ENCODE results near the gene TSC22D1. TPM values are rescaled to one million over a fixed set of nuclear protein-coding genes. Genes with fewer than 3 reads are reported as not detected.
"Not testable (repeated sequence)": the region's sequence is repeated elsewhere in the genome, so short reads cannot be mapped to it uniquely, and the experiment has no call there.

The TSC22D1 gene
- total RNA-seq, 1 donor from 2014 or later, result 70.8 TPM

DNA sequence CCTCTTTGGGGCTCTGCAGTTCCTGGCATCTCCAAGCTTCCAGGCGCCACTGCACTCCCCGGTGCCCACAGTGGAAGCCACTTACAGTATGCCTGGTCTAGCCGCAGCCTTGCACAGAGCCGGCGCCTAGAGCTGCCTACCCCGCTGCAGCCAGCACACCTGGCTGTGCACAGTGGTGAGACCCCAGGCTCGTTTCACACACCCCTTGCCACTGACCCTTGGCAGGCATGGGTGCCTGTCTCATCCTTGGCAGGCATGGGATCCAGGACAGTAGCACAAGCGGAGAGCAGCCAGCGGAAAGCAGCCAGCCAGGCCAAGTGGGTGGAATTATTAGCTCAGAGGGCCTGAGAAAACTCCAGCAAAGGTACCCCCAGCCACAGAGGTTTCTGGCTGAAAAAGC lies 116.5 kb downstream of the TSC22D1 start:
- DNase-seq (ENCODE audit: low read depth) (no peak), FAIRE-seq (no peak)
- Histone ChIP-seq H3K4me3 (ENCODE audit: low read depth, low read length) (no peak overlapping the region), H3K36me3 (ENCODE audit: control insufficient read depth, insufficient read depth, low read length) (peaks cover 3% of the 10 kb centered on the region), H3K27me3 (ENCODE audit: control insufficient read depth, insufficient read depth, low read length) (no peaks in the 10 kb centered on the region)
- TF ChIP-seq, protein P1, sequence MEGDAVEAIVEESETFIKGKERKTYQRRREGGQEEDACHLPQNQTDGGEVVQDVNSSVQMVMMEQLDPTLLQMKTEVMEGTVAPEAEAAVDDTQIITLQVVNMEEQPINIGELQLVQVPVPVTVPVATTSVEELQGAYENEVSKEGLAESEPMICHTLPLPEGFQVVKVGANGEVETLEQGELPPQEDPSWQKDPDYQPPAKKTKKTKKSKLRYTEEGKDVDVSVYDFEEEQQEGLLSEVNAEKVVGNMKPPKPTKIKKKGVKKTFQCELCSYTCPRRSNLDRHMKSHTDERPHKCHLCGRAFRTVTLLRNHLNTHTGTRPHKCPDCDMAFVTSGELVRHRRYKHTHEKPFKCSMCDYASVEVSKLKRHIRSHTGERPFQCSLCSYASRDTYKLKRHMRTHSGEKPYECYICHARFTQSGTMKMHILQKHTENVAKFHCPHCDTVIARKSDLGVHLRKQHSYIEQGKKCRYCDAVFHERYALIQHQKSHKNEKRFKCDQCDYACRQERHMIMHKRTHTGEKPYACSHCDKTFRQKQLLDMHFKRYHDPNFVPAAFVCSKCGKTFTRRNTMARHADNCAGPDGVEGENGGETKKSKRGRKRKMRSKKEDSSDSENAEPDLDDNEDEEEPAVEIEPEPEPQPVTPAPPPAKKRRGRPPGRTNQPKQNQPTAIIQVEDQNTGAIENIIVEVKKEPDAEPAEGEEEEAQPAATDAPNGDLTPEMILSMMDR (IDR thresholded peaks at IDR 0.05; ENCODE audit: insufficient read depth, low read length, severe bottlenecking), result no peak

DNA sequence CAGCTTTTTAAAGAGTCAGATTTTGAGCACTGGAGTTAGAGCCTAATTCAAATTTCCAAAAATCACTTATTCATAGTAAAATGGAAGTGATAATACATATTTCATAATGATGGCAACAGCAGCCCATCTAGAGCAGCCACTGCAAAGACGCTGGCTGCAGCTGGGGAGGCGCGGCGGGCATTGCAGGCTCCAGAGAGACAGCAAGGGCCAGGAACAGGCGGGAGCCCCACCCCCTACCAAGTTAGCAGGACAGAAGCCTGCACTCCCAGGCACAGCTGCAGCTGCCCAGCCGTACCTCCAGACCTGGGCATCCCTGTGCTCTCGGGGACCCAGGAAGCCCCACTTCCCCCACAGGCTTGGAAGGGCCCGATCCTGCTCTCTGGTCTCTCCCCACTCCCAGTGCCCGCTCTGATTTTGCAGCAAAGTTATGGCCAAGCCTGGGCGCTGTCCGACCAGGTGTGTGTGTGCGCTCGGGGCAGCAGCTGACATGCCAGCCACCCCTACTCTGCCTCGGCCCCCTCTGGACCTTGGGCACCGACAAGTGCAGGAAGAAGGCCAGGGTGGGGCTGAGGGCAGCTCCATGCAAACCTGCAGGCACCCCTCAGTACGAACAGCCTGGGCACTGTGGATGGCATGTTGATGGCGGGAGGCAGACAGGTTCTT lies 117.7 kb downstream of the TSC22D1 start:
- no peak for FAIRE-seq
- TF ChIP-seq, protein P1 (IDR thresholded peaks at IDR 0.05; ENCODE audit: insufficient read depth, low read length, severe bottlenecking), result no peak

DNA sequence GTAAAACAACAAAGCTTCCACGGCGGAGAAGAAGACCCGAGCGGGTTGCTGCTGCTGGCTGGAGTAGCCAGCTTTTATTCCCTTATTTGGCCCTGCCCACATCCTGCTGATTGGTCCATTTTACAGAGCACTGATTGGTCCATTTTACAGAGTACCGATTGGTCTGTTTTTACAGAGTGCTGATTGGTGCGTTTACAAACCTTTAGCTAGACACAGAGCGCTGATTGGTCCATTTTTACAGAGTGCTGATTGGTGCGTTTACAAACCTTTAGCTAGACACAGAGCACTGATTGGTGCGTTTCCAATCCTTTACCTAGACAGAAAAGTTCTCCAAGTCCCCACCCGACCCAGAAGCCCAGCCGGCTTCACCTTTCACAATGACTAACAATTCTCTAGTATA lies 119.9 kb downstream of the TSC22D1 start:
- not testable (repeated sequence) for H3K4me3 ChIP-seq (ENCODE audit: low read depth, low read length); H3K27me3 ChIP-seq (ENCODE audit: control insufficient read depth, insufficient read depth, low read length); H3K36me3 ChIP-seq (ENCODE audit: control insufficient read depth, insufficient read depth, low read length); DNase-seq (ENCODE audit: low read depth); FAIRE-seq

More for the DNA sequence above, 117.7 kb downstream of the TSC22D1 start:
- Histone ChIP-seq H3K27me3 (ENCODE audit: control insufficient read depth, insufficient read depth, low read length) (no peaks in the 10 kb centered on the region), H3K4me3 (ENCODE audit: low read depth, low read length) (no peak overlapping the region), H3K36me3 (ENCODE audit: control insufficient read depth, insufficient read depth, low read length) (peaks cover 3% of the 10 kb centered on the region)
- DNase-seq (ENCODE audit: low read depth), result no peak

DNA sequence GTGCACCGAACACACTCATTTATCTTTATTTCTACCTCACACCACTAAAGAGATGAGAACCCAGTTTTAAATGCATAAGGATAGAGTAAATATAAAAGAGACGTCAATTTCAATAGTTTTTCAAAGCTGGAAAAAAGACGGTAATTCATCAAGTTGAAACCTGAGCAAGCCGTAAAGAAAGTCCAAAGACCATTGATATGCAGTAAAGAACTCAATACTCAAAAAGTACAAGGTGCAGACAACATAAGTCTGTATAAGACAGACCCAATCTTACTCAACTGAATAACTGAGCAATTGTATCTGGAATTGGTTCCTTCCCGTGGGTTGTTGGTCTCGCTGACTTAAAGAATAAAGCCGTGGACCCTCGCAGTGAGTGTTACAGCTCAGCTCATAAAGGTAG lies 120.4 kb downstream of the TSC22D1 start:
- DNase-seq (ENCODE audit: low read depth) (no peak), FAIRE-seq (no peak)
- TF ChIP-seq, protein P1 (IDR thresholded peaks at IDR 0.05; ENCODE audit: insufficient read depth, low read length, severe bottlenecking), result no peak
- Histone ChIP-seq H3K27me3 (ENCODE audit: control insufficient read depth, insufficient read depth, low read length) (no peaks in the 10 kb centered on the region), H3K4me3 (ENCODE audit: low read depth, low read length) (no peak overlapping the region), H3K36me3 (ENCODE audit: control insufficient read depth, insufficient read depth, low read length) (peaks cover 3% of the 10 kb centered on the region)

DNA sequence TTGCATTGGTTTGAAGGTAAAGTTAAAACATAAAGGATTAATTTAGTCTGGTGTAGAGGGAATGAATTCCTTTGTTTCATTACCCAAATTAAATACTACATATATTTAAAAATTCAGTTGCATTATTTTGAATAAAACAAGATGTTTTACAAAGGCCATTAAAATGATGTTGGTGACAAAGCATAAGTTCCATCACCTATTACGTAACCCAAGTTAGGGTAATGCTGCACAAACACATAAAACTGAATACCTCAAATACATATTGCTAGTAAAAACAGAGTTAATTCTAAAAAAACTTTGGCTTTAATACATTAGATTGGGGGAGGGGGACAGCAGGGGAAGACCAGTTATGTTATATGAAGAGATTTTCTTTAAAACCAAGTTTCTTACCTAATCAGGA lies 122.2 kb downstream of the TSC22D1 start:
- Histone ChIP-seq H3K27me3 (ENCODE audit: control insufficient read depth, insufficient read depth, low read length) (no peaks in the 10 kb centered on the region), H3K36me3 (ENCODE audit: control insufficient read depth, insufficient read depth, low read length) (no peaks in the 10 kb centered on the region), H3K4me3 (ENCODE audit: low read depth, low read length) (no peak overlapping the region)
- TF ChIP-seq, protein P1 (IDR thresholded peaks at IDR 0.05; ENCODE audit: insufficient read depth, low read length, severe bottlenecking), result no peak
- FAIRE-seq (no peak), DNase-seq (ENCODE audit: low read depth) (no peak)

DNA sequence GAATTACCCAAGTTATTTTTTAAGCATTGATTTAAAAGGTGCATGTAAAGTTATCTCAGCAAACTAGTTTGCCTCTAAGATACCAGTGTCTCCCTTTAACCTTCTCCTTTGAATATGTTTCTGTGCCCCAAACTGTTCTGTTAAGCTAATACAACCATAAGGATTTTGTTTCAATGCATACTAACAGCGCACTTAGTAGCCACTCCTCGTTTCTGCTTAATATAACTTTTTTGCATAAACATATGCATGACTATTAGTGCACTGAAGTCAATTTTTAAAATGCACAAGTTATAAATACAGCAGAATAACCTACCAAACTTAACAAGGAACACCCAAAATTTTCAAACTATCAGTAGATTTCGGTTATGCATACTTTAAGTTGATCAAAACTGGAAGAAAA lies 123.1 kb downstream of the TSC22D1 start:
- TF ChIP-seq, protein P1 (IDR thresholded peaks at IDR 0.05; ENCODE audit: insufficient read depth, low read length, severe bottlenecking), result no peak
- no peak for FAIRE-seq

More for the DNA sequence above, 123.1 kb downstream of the TSC22D1 start:
- no peak overlapping the region for H3K4me3 ChIP-seq (ENCODE audit: low read depth, low read length)
- no peaks in the 10 kb centered on the region for H3K36me3 ChIP-seq (ENCODE audit: control insufficient read depth, insufficient read depth, low read length)
- DNase-seq (ENCODE audit: low read depth), result no peak
- no peaks in the 10 kb centered on the region for H3K27me3 ChIP-seq (ENCODE audit: control insufficient read depth, insufficient read depth, low read length)

All from bronchial epithelial cell (primary cell).